Measurements from ENCODE around the gene MRNIP. TPM values are rescaled to one million over a fixed set of nuclear protein-coding genes. Genes with fewer than 3 reads are reported as not detected.

The MRNIP gene
- polyA plus RNA-seq, 1 donor (not counting 4 experiments of a cell fraction or from before 2014, with no cell fraction given) = 14.9 TPM

GRCh38 chr5:179839328-179840256, 19.0 kb downstream of the MRNIP start:
- DNase-seq (ENCODE audit: low read depth, low spot score) (no peak), FAIRE-seq (no peak)
- no peak overlapping the region for H3K4me3 ChIP-seq (ENCODE audit: control insufficient read depth in 2 of 3, extremely low read depth in 1 of 3, insufficient read depth in 2 of 3, low read depth in 1 of 3, low read length in 3 of 3)
- peaks cover 13% of the 10 kb centered on the region in 2 experiments for H3K36me3 ChIP-seq (ENCODE audit: control insufficient read depth in 2 of 2, extremely low read depth in 1 of 2, insufficient read depth in 2 of 2, low read length in 2 of 2)
- H2AFZ ChIP-seq (ENCODE audit: control insufficient read depth, low read length) = no peak overlapping the region
- no peaks in the 10 kb centered on the region for H3K4me1 ChIP-seq (ENCODE audit: control insufficient read depth, extremely low read depth, insufficient read depth, low read length)
- no peaks in the 10 kb centered on the region for H3K9me1 ChIP-seq (ENCODE audit: control insufficient read depth, extremely low read depth, insufficient read depth, low read length)
- no peaks in the 10 kb centered on the region for H3K27me3 ChIP-seq (ENCODE audit: control insufficient read depth, extremely low read depth, insufficient read depth, low read length)
- H3K9me3 ChIP-seq (ENCODE audit: control insufficient read depth, low read depth, low read length) = no peaks in the 10 kb centered on the region
- H3K4me2 ChIP-seq (ENCODE audit: control insufficient read depth, extremely low read depth, insufficient read depth, low read depth, low read length) = no peak overlapping the region
- TF ChIP-seq, protein P1, sequence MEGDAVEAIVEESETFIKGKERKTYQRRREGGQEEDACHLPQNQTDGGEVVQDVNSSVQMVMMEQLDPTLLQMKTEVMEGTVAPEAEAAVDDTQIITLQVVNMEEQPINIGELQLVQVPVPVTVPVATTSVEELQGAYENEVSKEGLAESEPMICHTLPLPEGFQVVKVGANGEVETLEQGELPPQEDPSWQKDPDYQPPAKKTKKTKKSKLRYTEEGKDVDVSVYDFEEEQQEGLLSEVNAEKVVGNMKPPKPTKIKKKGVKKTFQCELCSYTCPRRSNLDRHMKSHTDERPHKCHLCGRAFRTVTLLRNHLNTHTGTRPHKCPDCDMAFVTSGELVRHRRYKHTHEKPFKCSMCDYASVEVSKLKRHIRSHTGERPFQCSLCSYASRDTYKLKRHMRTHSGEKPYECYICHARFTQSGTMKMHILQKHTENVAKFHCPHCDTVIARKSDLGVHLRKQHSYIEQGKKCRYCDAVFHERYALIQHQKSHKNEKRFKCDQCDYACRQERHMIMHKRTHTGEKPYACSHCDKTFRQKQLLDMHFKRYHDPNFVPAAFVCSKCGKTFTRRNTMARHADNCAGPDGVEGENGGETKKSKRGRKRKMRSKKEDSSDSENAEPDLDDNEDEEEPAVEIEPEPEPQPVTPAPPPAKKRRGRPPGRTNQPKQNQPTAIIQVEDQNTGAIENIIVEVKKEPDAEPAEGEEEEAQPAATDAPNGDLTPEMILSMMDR (optimal IDR thresholded peaks at IDR 0.05 in 1 of 3, IDR thresholded peaks at IDR 0.05 in 1 of 3, conservative IDR thresholded peaks at IDR 0.05 in 1 of 3; ENCODE audit: extremely low read depth in 1 of 3, insufficient read depth in 2 of 3, low read length in 3 of 3) = no peak
- no peak for TF ChIP-seq EZH2 (IDR thresholded peaks at IDR 0.05; ENCODE audit: low read length)
- H3K79me2 ChIP-seq (ENCODE audit: control insufficient read depth, insufficient read depth, low read length) = no peaks in the 10 kb centered on the region
- H3K27ac ChIP-seq (ENCODE audit: control insufficient read depth, insufficient read depth, low read length) = no peak overlapping the region
- no peak overlapping the region for H3K9ac ChIP-seq (ENCODE audit: control insufficient read depth, extremely low read depth, insufficient read depth, low read length)
- no peaks in the 10 kb centered on the region for H4K20me1 ChIP-seq (ENCODE audit: control insufficient read depth, extremely low read depth, insufficient read depth, low read length)
- dilution Hi-C loops (cut with MboI; ENCODE audit: extremely low pct_ligation_motif_present, low sequenced_read_pairs) = loop anchor here (25.0 kb wide), 1 partner anchor 102 kb away; the partner anchor contains the start of gene MAML1

DNA sequence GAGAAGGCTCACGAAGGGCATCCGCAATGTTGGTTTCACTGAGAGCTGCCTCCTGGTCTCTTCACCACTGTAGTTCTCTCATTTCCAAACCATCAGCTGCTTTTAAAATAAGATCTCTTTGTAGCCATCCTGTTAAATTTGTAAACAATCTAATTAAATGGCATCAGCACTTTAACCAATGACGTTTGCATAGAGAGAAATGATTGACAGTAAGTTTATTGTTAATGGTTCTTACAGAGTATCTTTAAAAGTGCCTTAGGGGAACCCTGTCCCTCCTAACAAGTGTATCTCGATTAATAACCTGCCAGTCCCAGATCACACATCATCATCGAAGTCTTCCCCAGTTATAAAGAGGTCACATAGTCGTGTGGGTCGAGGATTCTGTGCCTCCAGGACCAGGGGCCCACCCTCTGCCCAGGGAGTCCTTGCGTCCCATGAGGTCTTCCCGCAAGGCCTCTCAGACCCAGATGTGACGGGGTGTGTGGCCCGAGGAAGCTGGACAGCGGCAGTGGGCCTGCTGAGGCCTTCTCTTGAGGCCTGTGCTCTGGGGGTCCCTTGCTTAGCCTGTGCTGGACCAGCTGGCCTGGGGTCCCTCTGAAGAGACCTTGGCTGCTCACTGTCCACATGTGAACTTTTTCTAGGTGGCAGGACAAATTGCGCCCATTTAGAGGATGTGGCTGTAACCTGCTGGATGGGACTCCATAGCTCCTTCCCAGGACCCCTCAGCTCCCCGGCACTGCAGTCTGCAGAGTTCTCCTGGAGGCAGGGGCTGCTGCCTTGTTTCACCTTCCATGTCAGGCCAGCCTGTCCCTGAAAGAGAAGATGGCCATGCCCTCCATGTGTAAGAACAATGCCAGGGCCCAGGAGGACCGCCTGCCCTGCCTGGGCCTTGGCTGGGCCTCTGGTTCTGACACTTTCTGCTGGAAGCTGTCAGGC, 21.3 kb downstream of the MRNIP start:
- no peak overlapping the region for H3K27ac ChIP-seq (ENCODE audit: control insufficient read depth, insufficient read depth, low read length)
- H4K20me1 ChIP-seq (ENCODE audit: control insufficient read depth, extremely low read depth, insufficient read depth, low read length) = no peaks in the 10 kb centered on the region
- H3K9me3 ChIP-seq (ENCODE audit: control insufficient read depth, low read depth, low read length) = no peaks in the 10 kb centered on the region
- no peak for FAIRE-seq
- H3K9ac ChIP-seq (ENCODE audit: control insufficient read depth, extremely low read depth, insufficient read depth, low read length) = no peak overlapping the region
- H3K4me2 ChIP-seq (ENCODE audit: control insufficient read depth, extremely low read depth, insufficient read depth, low read depth, low read length) = no peak overlapping the region
- no peak overlapping the region for H3K4me3 ChIP-seq (ENCODE audit: control insufficient read depth in 2 of 3, extremely low read depth in 1 of 3, insufficient read depth in 2 of 3, low read depth in 1 of 3, low read length in 3 of 3)
- no peaks in the 10 kb centered on the region for H3K4me1 ChIP-seq (ENCODE audit: control insufficient read depth, extremely low read depth, insufficient read depth, low read length)
- DNase-seq (ENCODE audit: low read depth, low spot score) = no peak
- dilution Hi-C loops (cut with MboI; ENCODE audit: extremely low pct_ligation_motif_present, low sequenced_read_pairs) = loop anchor here (25.0 kb wide), 1 partner anchor 100 kb away; the partner anchor contains the start of gene MAML1
- no peaks in the 10 kb centered on the region for H3K27me3 ChIP-seq (ENCODE audit: control insufficient read depth, extremely low read depth, insufficient read depth, low read length)
- no peaks in the 10 kb centered on the region for H3K9me1 ChIP-seq (ENCODE audit: control insufficient read depth, extremely low read depth, insufficient read depth, low read length)
- no peak for TF ChIP-seq EZH2 (IDR thresholded peaks at IDR 0.05; ENCODE audit: low read length)
- no peak overlapping the region for H2AFZ ChIP-seq (ENCODE audit: control insufficient read depth, low read length)
- H3K36me3 ChIP-seq (ENCODE audit: control insufficient read depth in 2 of 2, extremely low read depth in 1 of 2, insufficient read depth in 2 of 2, low read length in 2 of 2) = peaks cover 22 to 28% of the 10 kb centered on the region in 2 experiments
- H3K79me2 ChIP-seq (ENCODE audit: control insufficient read depth, insufficient read depth, low read length) = no peaks in the 10 kb centered on the region
